Measurements from ENCODE around the gene MYH1.
"Not testable (repeated sequence)": the region's sequence is repeated elsewhere in the genome, so short reads cannot be mapped to it uniquely, and the experiment has no call there.

The MYH1 gene

DNA sequence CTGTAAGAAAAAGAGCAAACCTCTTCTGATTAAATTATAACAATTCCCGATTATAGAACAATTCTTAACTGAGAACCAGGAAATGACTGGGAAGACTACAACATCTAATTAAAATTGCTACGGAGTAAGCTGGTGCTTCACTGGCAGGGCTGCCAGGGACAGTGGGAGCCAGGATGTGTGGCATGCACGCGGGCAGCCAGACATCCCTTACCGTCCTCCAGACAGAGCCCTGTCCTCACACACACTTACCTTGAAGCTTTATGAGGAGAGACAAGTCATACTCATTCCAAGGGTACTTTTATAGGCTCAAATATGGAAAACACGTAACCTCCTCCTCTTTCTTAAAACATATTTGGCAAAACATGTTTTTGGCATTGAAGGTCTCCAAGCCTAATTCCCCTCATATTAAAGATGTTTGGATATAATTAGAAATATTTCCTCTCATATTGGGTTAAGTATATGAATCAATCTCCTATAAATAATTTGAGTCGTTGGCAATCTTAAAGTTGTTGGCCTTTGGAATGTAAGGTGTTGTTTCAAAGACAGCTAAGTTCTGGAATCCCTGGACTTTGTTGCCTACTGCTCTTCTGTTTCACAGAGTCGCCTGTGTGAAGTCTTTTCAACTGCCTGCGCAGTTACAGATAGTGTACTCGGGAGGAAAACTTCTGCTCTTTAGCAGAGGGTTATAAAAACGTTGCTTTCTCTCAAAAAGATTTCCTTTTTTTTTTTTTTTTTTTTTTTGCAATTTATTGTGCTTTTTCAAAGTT lies at the start of gene MYH1:
TSS of gene MYH1 (minus strand) at position 272 of the 767 bp plus-strand sequence. CDS start 1,900 bp downstream, outside the sequence.
- no peak for DNase-seq (ENCODE audit: low spot score)

GRCh38 chr17:10563991-10564660 lies 45.8 kb upstream of the MYH1 start:
- no peak for DNase-seq (ENCODE audit: low spot score)

DNA sequence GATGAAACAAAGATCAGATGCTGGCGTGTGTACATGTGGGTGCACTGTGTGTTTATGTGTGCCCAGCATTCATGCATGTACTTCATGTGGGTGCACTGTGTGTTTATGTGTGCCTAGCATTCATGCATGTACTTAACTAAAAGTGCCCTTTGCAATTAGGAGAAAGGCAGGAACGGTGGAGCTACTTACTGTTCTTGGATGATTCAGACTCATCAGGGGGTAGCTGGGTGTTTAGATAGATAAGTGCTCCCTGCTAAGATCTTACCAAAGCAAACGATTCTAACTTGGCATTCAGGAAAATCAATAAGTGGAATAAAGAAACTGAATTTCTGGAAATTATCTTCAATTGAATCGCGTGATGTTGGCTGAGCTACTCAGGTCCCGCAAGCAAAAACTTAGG lies 39.7 kb upstream of the MYH1 start:
- DNase-seq (ENCODE audit: low spot score): no peak

DNA sequence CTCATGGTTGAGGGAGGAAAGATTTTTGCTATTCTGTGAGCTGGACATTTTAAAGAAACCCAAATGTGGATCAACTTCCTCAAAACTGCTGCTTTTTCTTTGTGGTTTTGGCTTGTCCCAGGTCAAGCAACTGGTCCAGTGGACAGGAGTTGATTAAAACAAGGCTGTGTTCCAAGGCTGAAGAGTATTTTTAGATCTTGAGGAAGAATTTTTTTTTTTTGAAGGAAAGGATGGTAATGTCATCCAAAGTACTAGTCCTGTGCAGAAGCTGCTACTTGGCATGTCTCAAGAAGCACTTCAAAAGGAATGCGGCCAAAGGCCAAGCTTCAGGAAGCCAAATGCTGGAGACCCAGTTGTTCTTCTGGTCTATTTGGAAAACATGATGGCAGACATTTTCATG lies 39.1 kb upstream of the MYH1 start:
- DNase-seq (ENCODE audit: low spot score): peak; percentile 74

GRCh38 chr17:10556301-10557005 lies 38.1 kb upstream of the MYH1 start:
- DNase-seq (ENCODE audit: low spot score): peak; percentile 56

- DNase-seq (ENCODE audit: low spot score): no peak
Measured at GRCh38 chr17:10550014-10550413, 31.7 kb upstream of the MYH1 start.

- DNase-seq (ENCODE audit: low spot score): no peak
Measured at GRCh38 chr17:10549096-10549842, 30.9 kb upstream of the MYH1 start, which contains the start of gene MYH2. MYH2 (minus strand) TSS chr17:10549658; CDS start chr17:10547920, 1,738 bp downstream.

- no peak for DNase-seq (ENCODE audit: low spot score)
Measured at GRCh38 chr17:10547351-10547750, 29.0 kb upstream of the MYH1 start.

GRCh38 chr17:10543486-10543885 lies 25.1 kb upstream of the MYH1 start:
- DNase-seq (ENCODE audit: low spot score): peak; percentile 55

DNA sequence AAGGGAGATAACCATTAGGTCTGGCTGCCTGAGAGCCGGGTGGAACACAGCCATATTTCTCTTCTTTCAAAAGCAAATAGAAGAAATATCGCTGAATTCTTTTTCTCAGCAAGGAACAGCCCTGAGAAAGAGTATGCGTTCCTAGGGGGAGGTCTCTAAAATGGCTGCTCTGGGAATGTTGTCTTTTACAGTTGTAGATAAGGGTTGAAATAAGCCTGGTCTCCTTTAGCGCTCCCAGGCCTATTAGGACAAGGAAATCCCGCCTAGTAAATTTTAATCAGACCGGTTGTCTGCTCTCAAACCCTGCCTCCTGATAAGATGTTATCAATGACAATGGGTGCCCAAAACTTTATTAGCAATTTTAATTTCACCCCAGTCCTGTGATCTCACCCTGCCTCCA lies 22.8 kb upstream of the MYH1 start:
- DNase-seq (ENCODE audit: low spot score): not testable (repeated sequence)

GRCh38 chr17:10532026-10532425 lies 13.7 kb upstream of the MYH1 start:
- DNase-seq (ENCODE audit: low spot score): no peak

- no peak for DNase-seq (ENCODE audit: low spot score)
Measured at GRCh38 chr17:10527419-10527818, 9.1 kb upstream of the MYH1 start.

GRCh38 chr17:10526517-10526916 lies 8.2 kb upstream of the MYH1 start:
- no peak for DNase-seq (ENCODE audit: low spot score)

- no peak for DNase-seq (ENCODE audit: low spot score)
Measured at GRCh38 chr17:10523064-10523463, 4.7 kb upstream of the MYH1 start.

DNA sequence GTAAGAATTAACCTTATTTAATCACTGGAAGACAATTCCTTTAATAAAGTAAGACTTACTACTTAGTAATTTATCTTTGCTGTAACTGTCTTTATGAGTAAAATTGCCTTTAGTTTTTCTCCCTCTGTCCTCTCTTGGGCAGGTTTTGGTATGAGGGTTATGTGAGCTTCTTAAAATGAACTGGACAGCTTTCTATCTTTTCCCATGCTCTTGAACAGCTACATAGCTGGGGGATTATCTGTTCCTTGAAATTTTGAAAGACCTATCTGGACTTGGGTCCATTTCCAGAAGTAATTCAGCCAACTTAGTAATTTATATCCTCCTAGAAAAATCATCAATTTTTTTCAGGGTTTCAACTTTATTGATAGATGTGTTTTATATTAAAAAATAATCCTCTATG lies 3.6 kb upstream of the MYH1 start:
- no peak for DNase-seq (ENCODE audit: low spot score)

GRCh38 chr17:10516638-10517037 lies 1.7 kb downstream of the MYH1 start:
- DNase-seq (ENCODE audit: low spot score): no peak

DNA sequence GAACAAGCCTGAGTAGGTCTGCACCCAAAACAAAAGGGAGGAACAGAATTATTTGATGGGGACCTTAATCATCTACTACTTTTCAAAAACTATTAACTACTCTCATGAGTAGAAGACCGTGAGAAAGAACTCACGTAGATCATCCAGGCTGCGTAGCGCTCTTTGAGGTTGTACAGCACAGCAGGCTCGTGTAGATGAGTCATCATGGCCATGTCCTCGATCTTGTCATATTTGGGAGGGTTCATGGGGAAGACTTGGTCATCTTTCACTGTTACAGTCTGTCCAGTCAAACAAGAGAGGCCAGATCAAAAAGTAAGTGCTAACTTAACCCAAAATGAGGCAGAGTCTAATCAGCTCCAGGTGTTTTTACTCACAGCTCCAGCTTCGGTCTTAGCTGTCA lies 2.3 kb downstream of the MYH1 start:
- DNase-seq (ENCODE audit: low spot score): no peak

DNA sequence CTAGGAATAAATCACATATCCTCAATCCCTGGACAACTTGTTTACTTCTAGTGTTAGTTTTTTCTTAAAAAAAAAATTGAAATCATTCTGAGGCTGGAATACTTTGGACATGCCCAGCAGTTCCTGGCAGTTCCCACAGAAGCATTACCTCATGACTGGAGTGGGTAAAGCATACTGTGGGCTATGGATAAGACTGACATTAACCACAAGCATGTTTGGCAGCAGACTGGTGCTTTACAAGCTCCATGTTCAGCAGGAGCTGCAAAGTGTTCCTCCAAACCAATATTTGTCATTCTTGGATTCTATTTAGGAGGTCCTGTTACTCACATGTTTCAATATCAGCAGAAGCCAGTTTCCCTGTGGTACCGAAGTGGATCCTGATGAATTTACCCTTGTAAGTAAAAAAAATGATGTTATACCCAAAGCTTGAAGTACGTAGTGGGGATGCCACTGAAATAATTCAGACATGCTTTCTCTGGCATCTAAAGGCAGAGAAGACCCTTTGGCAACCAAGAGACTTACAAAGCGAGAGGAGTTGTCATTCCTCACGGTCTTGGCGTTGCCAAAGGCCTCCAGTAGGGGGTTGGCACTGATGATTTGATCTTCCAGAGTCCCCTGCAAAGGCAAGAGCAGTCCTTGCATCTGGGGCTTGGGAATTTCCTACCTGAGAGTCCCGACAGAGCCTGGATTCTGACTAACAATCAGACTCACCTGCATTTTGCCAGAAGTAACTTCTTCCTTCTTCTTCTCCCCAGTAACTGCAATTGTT lies 4.9 kb downstream of the MYH1 start:
- DNase-seq (ENCODE audit: low spot score): peak; percentile 56

- DNase-seq (ENCODE audit: low spot score): no peak
Measured at GRCh38 chr17:10512856-10513255, 5.5 kb downstream of the MYH1 start.

DNA sequence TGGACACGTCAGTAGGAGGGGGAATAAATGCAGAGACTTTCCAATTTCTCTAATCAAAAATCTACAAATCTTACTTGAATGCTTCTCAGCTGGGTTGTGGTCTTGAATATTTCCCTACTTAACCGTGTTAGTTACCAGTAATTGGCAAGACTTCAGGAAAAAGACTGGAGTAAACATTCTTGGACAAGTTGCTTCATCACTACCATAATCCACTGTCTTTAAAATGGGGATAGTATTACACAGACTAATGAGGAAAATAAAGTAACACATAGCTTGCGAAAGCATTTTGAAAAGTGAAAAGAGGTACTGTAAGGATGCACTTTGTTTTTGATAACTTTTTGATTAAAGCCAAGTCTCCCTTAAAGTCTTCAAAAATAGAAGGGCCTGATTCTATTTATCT lies 18.4 kb downstream of the MYH1 start:
- DNase-seq (ENCODE audit: low spot score): no peak

GRCh38 chr17:10492004-10492403 lies 26.3 kb downstream of the MYH1 start:
- DNase-seq (ENCODE audit: low spot score): no peak

All from GM03348 (cell line).